HUES64 (cell line): ENCODE data around the gene ZDHHC19.

Experiments used
- H3K27ac ChIP-seq: 2 replicates; pipeline ENCODE4 v1.7.0; 2013; ENCODE audit warnings: low read depth, low read length, inconsistent platforms
- H3K27me3 ChIP-seq: 2 replicates; pipeline ENCODE4 v1.6.1; 2013; ENCODE audit warnings: mild to moderate bottlenecking, low read length; ENCODE audit not compliant: insufficient read depth
- H3K36me3 ChIP-seq: 2 replicates; pipeline ENCODE4 v1.6.1; 2013; ENCODE audit warnings: mild to moderate bottlenecking, low read length; ENCODE audit not compliant: insufficient read depth
- H3K4me1 ChIP-seq: 2 replicates; pipeline ENCODE4 v1.6.1; 2013; ENCODE audit warnings: mild to moderate bottlenecking, low read length, moderate library complexity; ENCODE audit not compliant: insufficient read depth
- H3K4me3 ChIP-seq: 2 replicates; pipeline ENCODE4 v1.5.1; 2013; ENCODE audit warnings: mild to moderate bottlenecking, low read length, moderate library complexity
- H3K9ac ChIP-seq: 2 replicates; pipeline ENCODE4 v1.6.1; 2013; ENCODE audit warnings: mild to moderate bottlenecking, low read depth, low read length
- H3K9me3 ChIP-seq: 2 replicates; pipeline ENCODE4 v1.6.1; 2013; ENCODE audit warnings: low read depth, low read length; ENCODE audit not compliant: insufficient read depth
- WGBS: fragments of 150-250, 120-280 bp; methylation state at CpG from one replicate; pipeline ENCODE4 v1.1.7; 2013; ENCODE audit warnings: missing lambda C conversion rate; 5-methylcytosine and 5-hydroxymethylcytosine counted together

The ZDHHC19 gene

DNA sequence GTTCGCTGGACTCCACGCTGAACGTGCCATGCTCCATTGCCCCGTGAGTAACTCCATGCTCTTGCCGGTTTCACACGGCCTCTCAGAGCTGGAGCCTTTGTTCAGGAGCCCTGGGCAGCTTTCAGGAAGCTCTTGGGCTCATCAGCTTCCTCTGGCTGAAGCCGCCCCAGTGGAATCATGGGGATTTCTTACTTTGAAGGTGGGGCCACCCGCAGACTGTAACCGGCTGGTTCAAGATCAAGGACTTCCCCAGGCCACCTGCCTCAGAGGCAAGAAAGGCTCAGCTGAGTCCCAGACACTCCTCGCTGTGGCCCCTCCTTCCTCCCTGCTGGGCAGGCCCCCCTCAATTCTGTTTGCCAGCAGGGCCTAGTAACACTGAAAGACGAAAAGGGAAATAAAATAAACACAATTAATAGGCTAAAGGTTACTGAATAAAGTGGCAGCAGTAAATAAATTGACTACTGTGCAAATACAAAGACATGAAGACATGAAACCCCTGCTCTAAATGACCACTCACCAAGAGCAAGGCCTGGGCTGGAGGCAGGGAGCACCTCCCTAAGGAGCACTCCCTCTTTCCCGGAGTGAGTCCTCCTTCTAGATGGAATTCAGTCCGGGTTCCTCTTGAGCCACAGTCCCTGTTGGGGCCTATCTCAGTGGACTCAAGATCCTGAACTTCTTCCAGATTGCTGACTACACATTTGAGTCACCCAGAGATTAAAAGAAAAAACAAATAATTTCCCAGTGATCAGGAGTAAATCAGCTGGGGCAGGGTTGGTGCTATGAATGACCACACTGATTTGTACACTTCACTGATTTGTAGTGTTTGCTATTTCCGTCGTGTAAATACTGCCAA lies 51.0 kb downstream of the ZDHHC19 start:
- H3K36me3 ChIP-seq, result no peaks in the 10 kb centered on the region
- 63% methylated on average over 14 of the region's 15 CpGs for WGBS
- no peak overlapping the region for H3K27ac ChIP-seq

GRCh38 chr3:196159526-196159925 lies 51.7 kb downstream of the ZDHHC19 start:
- 97% methylated on average over 13 of the region's 13 CpGs for WGBS
- H3K9me3 ChIP-seq, result no peaks in the 10 kb centered on the region
- peaks cover 13% of the 10 kb centered on the region for H3K4me1 ChIP-seq
- no peaks in the 10 kb centered on the region for H3K27me3 ChIP-seq
- H3K36me3 ChIP-seq, result no peaks in the 10 kb centered on the region
- H3K9ac ChIP-seq, result no peak overlapping the region
- no peak overlapping the region for H3K4me3 ChIP-seq
- no peak overlapping the region for H3K27ac ChIP-seq

More for the DNA sequence above, 51.0 kb downstream of the ZDHHC19 start:
- no peaks in the 10 kb centered on the region for H3K27me3 ChIP-seq
- H3K4me1 ChIP-seq, result peaks cover 13% of the 10 kb centered on the region
- H3K9ac ChIP-seq, result no peak overlapping the region
- no peaks in the 10 kb centered on the region for H3K9me3 ChIP-seq
- no peak overlapping the region for H3K4me3 ChIP-seq

DNA sequence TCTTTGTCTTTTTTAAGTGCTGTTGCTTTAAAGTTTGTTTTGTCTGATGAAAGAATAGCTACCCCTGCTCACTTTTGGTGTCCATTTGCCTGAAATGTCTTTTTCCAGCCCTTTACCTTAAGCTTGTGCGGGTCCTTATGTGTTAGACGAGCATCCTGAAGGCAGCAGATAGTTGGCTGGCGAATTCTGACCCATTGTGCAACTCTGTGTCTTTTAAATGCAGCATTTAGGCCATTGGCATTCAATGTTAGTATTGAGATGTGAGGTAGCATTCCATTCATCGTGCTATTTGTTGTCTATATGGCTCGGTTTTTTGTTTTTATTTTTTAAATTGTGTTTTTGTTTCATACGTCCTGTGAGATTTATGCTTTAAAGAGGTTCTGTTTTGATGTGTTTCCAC lies 55.0 kb downstream of the ZDHHC19 start:
- WGBS, result 49% methylated on average over 6 of the region's 6 CpGs

DNA sequence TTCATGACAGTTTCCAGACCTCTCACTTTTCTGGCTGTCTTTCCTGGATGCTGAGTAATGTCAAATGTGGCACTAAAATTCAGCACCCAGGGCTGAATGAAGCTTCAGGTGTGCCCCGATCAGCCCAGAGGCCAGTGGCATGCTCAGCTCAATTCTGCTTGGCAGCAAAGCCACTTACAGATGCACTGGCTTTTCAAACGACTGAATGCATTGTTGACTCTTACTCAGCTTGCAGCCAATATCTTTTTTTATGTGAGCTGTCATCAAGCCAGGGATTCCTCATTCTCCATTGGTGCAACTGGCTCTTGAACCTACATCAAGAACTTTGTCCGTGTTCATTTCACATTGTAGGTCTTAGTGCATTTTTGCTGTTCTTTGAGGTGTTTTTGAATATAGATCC lies 60.7 kb downstream of the ZDHHC19 start:
- Histone ChIP-seq H3K27ac (no peak overlapping the region), H3K36me3 (no peaks in the 10 kb centered on the region), H3K4me3 (no peak overlapping the region), H3K9me3 (peaks cover 7% of the 10 kb centered on the region; the same call in 1 of the 2 replicates), H3K4me1 (peaks cover 6% of the 10 kb centered on the region; the same call in 1 of the 2 replicates), H3K27me3 (no peaks in the 10 kb centered on the region), H3K9ac (no peak overlapping the region)
- 87% methylated on average over 3 of the region's 3 CpGs for WGBS

More for the DNA sequence above, 55.0 kb downstream of the ZDHHC19 start:
- Histone ChIP-seq H3K9ac (no peak overlapping the region), H3K4me1 (peaks cover 13% of the 10 kb centered on the region), H3K4me3 (no peak overlapping the region), H3K36me3 (no peaks in the 10 kb centered on the region), H3K9me3 (no peaks in the 10 kb centered on the region), H3K27ac (no peak overlapping the region), H3K27me3 (no peaks in the 10 kb centered on the region)

- H3K4me1 ChIP-seq, result peaks cover 6% of the 10 kb centered on the region; the same call in 1 of the 2 replicates
- no peaks in the 10 kb centered on the region for H3K36me3 ChIP-seq
- no peak overlapping the region for H3K9ac ChIP-seq
- no peaks in the 10 kb centered on the region for H3K27me3 ChIP-seq
- peaks cover 7% of the 10 kb centered on the region; the same call in 1 of the 2 replicates for H3K9me3 ChIP-seq
- WGBS, result 97% methylated on average over 7 of the region's 7 CpGs
- no peak overlapping the region for H3K4me3 ChIP-seq
- no peak overlapping the region for H3K27ac ChIP-seq
Observed at GRCh38 chr3:196149831-196150301, 61.3 kb downstream of the ZDHHC19 start.

DNA sequence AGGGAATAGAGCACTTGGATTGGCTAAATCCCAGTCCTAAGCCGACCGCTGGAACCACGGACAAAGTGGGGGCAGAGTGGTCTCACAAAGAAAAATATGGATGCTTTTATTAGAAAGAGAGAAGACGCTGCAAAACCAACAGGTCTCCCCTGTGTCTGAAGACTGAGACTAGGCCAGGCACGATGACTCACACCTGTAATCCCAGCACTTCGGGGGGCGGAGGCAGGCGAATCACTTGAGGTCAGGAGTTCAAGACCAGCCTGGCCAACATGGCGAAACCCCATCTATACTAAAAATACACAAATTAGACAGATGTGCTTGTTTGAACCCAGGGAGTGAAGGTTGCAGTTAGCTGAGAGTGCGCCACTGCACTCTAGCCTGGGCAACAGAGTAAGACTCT lies 61.8 kb downstream of the ZDHHC19 start:
- no peaks in the 10 kb centered on the region for H3K27me3 ChIP-seq
- H3K9ac ChIP-seq, result no peak overlapping the region
- H3K4me1 ChIP-seq, result peaks cover 6% of the 10 kb centered on the region; the same call in 1 of the 2 replicates
- no peaks in the 10 kb centered on the region for H3K36me3 ChIP-seq
- H3K4me3 ChIP-seq, result no peak overlapping the region
- peaks cover 7% of the 10 kb centered on the region; the same call in 1 of the 2 replicates for H3K9me3 ChIP-seq
- no peak overlapping the region for H3K27ac ChIP-seq
- WGBS, result 93% methylated on average over 10 of the region's 10 CpGs
